GM18520 (cell line): ENCODE data around the gene FIBCD1.

Source experiments
- ATAC-seq: cut with Tn5 transposase; IDR thresholded peaks from one replicate; pipeline ENCODE4 v1.9.1; 2021; ENCODE audit not compliant: unreplicated experiment

The FIBCD1 gene

DNA sequence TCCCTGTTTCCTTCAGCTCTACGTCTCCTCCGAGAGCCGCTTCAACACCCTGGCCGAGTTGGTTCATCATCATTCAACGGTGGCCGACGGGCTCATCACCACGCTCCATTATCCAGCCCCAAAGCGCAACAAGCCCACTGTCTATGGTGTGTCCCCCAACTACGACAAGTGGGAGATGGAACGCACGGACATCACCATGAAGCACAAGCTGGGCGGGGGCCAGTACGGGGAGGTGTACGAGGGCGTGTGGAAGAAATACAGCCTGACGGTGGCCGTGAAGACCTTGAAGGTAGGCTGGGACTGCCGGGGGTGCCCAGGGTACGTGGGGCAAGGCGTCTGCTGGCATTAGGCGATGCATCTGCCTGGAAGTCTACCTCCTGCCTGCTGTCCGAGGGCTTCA lies 76.3 kb downstream of the FIBCD1 start:
- ATAC-seq: no peak

DNA sequence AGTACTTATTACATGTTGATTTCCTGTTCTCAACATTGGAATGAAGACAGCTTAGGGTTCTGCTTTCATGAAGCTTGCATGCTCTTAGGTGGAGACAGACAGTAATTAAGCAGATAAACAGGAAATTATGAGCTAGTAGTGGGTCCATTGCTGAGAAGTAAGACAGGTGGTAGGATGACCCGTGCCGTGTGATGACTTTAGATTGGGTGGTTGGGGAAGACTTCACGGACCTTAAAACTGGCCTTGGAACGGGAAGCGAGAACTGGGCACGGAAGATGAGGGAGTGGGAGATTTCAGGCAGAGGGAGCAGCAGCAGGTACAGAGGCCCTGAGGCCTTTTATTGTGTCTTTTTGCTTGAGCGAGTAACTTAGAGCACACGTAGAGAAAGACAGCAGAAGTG lies 76.8 kb downstream of the FIBCD1 start:
- ATAC-seq: no peak

DNA sequence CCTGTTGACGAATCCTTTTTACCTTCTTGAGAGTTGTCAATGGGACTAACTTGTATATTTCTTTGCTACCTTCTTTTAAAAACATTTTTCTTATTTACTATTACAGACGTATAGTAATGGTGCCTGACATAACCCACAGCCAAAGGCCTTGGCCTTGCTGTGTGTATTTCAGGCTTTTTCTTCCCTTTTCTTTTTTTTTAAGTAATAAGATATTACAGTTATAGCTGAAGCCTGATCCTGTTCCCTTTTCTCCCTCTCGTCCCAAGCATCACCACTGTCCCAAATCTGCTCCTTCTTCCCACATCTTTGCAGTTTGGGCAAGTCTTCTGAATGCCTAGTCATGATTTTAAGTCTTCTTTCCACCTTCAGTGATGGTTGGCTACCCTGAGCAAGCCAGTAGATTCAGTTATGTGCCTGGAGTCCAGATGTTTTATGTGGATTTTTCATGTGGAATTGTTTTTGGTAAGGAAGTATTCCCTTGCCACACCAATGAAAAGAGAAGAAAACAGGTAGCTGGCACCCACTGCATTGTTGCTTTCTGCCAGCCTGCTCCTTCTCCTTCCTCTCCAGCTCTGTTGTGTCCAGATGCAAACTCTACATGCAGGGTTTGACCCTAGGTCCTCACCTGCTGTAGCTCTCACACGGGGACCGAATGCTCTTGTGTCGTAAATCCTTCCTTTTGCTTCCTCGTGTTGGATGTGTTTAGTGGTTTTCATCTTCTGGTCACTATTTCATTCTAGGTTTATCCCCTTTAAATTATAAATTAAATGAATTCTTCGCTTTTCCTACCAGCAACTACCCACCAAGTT lies 77.5 kb downstream of the FIBCD1 start:
- ATAC-seq: no peak

DNA sequence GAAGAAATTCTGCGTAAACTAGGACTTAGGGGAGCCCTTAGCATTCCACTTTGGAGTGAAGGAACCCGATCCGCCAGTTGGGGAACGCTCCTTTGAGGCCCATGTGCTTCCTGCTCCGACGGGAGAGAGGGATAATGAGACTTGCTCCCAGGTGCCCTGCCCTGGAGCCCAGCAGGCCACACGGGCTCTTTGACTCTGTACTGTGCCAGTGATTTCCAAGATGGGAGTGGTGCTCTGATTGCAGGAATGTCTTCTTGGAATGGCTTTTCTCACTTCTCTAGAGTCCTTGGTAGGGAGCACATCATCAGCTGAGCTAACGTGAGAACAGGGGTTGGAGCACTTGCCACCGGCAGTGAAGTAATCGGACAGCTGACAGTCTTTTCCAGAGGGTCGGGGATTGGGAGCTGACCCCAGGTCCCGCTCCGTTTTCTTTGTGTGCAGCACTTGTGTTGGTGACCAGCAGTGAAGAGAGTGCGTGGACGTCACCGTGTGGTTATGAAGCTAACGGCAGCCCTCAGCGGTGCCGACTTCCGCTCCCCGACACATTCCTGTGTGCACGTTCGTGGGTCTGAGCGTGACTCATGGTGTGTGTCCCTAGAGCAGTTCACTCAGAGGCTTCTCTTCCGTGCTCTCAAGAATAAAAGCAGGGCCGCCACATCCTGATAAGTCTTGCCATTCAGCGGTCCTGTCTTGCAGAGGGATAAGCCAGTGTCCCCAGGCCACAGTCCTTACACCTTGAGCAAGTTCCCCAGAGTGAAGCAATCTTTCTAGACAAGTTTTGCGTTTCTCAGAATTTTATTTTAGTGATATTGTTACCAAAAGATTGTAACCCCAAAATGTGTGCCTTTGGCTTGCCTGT lies 78.4 kb downstream of the FIBCD1 start:
- no peak for ATAC-seq

DNA sequence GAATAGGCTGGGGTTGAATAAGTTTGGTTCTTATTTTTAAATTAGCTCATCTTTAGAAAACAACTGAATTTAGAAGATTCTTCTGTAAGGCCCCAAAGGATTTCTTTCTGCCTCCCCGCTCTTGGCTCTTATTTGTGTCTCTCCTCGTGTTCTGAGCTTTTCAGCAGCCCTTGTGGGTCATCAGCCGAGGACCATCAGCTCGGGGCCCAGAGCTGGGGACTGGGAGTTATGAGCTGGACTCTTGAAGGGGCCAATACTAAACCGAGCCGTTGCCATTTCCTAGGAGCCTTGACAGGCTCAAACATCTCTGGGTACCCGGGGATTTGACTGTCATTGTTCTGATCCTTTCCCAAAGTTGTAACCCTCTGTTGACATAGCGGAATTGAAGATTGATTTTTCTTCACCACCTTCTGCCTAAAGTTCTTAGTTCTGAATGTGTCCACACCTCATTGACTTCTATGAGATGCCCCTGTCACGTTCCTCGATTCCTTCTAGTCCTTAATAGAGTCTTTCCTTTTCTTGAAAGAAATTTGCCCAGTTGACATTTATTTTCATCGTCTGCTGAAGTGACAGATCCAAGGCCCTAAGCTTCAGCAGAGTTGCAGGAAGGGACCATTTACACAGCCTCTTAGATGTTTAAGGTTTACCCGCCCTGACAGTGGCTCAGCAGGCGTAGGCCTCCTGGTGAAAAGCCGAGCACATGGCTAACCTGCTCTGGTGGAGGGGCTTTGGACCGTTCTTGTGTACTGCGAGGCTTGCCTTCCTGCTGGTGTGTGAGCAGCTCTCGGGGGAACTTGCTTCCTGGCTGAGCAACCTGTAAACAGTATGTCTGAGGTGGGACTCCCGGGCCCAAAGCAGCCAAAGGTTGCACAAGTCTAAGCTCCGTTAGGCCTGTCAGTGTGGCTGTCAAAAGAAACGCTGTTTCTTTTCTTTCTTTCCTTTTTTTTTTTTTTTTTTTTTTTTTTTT lies 80.0 kb downstream of the FIBCD1 start:
- ATAC-seq: no peak

DNA sequence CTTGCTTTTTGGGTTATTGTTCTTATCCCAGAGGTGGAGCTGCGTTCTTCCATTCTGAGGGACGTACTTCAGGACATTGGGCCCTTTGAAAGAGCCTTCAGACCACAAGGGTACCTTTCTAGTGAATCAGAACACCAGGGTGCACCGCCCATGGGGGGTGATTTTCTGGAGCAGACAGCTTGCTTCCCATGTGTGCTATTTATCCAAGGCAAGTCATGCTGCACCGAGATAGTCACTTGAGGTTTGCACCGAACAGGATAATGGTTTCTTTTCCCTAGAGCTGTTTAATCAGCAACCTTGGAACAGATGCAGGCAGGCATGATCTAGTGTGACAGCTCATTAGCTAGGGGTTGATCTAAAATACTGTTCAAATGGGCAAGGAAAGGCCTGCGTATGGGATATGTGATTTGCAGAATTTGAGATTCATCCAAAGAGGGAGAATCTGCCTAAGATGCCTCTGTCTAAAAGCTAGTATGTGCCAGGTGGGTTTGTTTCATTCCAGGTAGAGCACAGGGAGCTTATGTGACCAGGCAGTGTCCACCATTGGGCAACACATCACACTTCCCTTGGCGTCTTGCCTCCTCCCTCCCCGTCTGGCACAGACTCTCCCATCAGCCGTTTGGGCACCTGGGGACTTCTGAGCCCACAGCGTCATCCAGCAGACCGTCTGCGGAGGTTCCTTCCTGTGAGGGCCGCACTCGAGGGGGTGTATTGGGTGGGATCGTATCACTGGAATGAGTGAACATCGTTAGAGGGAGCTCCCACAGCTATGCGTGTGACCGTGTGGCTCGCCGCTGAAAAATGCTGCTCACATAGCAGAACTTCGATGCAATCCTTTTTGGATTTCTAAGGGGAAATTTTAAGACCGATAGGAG lies 80.9 kb downstream of the FIBCD1 start:
- ATAC-seq: no peak

DNA sequence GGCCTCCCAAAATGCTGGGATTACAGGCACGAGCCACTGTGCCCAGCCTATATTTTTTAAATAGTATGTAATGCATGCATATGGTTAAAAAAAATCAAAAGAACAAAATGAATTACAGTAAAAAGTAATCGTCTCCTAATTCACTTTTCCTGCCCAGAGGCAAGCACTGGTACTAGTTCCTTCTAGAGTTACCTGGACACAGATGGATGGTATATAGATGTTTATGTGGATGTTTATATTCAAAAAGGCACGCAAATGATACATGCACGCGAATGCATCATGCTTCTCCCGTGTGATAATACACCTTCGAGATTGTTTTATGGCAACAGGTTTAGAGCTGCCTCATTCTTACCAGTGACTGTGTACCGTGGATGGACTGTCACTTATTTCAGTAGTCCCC lies 82.6 kb downstream of the FIBCD1 start:
- ATAC-seq: no peak

DNA sequence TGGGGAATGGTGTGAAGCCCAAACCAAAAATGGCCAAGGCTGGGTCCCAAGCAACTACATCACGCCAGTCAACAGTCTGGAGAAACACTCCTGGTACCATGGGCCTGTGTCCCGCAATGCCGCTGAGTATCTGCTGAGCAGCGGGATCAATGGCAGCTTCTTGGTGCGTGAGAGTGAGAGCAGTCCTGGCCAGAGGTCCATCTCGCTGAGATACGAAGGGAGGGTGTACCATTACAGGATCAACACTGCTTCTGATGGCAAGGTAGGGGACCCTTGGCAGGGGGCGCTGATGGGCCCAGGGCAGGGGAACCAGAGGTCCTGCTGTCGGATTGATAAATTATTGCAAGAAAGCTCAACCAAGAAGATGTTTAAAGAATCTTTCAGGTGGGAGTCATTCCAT lies 84.2 kb downstream of the FIBCD1 start:
- ATAC-seq: no peak

DNA sequence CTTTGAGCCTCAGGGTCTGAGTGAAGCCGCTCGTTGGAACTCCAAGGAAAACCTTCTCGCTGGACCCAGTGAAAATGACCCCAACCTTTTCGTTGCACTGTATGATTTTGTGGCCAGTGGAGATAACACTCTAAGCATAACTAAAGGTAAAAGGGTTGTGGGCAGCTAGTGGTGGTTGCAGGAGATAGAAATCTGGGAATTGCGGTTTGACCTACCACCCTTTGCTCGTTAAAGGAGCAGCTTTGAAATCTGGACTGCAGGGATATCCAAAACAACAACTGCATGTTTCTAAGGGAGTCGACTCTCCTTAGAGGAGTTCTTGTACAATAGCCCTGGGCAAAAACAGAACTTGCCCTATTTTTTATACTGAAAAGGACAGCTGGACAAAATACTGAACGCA lies 85.0 kb downstream of the FIBCD1 start:
- ATAC-seq: no peak

DNA sequence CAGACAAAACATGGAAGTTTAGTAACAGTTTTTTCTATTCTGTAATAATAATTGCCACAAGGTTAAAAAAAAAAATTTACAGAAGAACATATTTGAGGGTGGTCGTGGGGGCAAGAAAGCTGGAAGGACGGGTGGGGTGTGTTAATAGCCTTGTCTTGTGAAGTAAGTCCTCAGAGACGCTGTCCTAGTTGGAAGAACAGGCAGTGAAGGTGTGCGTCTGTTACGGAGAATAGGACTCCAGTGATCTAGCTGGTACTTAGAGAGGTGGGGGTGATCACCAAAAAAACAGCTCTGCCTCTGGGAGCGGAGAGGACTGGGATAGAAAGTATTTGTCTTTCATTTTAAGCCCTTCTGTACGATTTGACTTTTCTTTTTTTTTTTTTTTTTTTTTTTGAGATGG lies 86.2 kb downstream of the FIBCD1 start:
- ATAC-seq: no peak
